Measurements from ENCODE around the gene CEP104.
"Not testable (repeated sequence)": the region's sequence is repeated elsewhere in the genome, so short reads cannot be mapped to it uniquely, and the experiment has no call there.

Gene CEP104

GRCh38 chr1:3821447-3821846 lies 35.6 kb downstream of the CEP104 start:
- peak; percentile 77 for DNase-seq

- DNase-seq = peak; percentile 85
Observed at GRCh38 chr1:3821004-3821403, 36.0 kb downstream of the CEP104 start.

- DNase-seq = no peak
Observed at GRCh38 chr1:3820316-3820715, 36.7 kb downstream of the CEP104 start.

GRCh38 chr1:3819771-3820200 lies 37.2 kb downstream of the CEP104 start:
- peak; percentile 35 for DNase-seq

GRCh38 chr1:3817821-3818597 lies 39.0 kb downstream of the CEP104 start:
- no peak for DNase-seq

GRCh38 chr1:3817138-3817740 lies 39.8 kb downstream of the CEP104 start:
- no peak for DNase-seq

- DNase-seq = no peak
Observed at GRCh38 chr1:3816331-3817137, 40.5 kb downstream of the CEP104 start.

- no peak for DNase-seq
Observed at GRCh38 chr1:3814771-3815561, 42.0 kb downstream of the CEP104 start.

- DNase-seq = no peak
Observed at GRCh38 chr1:3814065-3814464, 42.9 kb downstream of the CEP104 start.

- no peak for DNase-seq
Observed at GRCh38 chr1:3811595-3811911, 45.5 kb downstream of the CEP104 start.

GRCh38 chr1:3810149-3810761 lies 46.8 kb downstream of the CEP104 start:
- DNase-seq = not testable (repeated sequence)

- DNase-seq = no peak
Observed at GRCh38 chr1:3809680-3810079, 47.3 kb downstream of the CEP104 start.

GRCh38 chr1:3807769-3808168 lies 49.2 kb downstream of the CEP104 start:
- no peak for DNase-seq

- no peak for DNase-seq
Observed at GRCh38 chr1:3805038-3805437, 52.0 kb downstream of the CEP104 start.

GRCh38 chr1:3804627-3804944 lies 52.4 kb downstream of the CEP104 start:
- not testable (repeated sequence) for DNase-seq

- DNase-seq = no peak
Observed at GRCh38 chr1:3803905-3804626, 52.9 kb downstream of the CEP104 start.

GRCh38 chr1:3800795-3801194 lies 56.2 kb downstream of the CEP104 start:
- not testable (repeated sequence) for DNase-seq

GRCh38 chr1:3799976-3800685 lies 56.9 kb downstream of the CEP104 start:
- peak; percentile 79 for DNase-seq

- DNase-seq = peak; percentile 87
Observed at GRCh38 chr1:3796215-3797061, 60.6 kb downstream of the CEP104 start, which contains the start of gene LRRC47. Gene LRRC47, minus strand, starts transcription at chr1:3796498. Its CDS starts 22 bp downstream, at chr1:3796476.
